Esophagus (tissue), 2 donors: ENCODE measurements around the gene KRT37. TPM values are rescaled to one million over a fixed set of nuclear protein-coding genes. Genes with fewer than 3 reads are reported as not detected.
"Not testable (repeated sequence)": the region's sequence is repeated elsewhere in the genome, so short reads cannot be mapped to it uniquely, and the experiment has no call there.

Source experiments
- H3K27ac ChIP-seq, 2 donors: one replicate each; pipeline ENCODE4 v1.5.1; 2013; ENCODE audit warnings: low read depth in 2 of 2, mild to moderate bottlenecking in 2 of 2, inconsistent platforms in 1 of 2, low read length in 1 of 2, moderate library complexity in 1 of 2
- H3K27me3 ChIP-seq, 2 donors: one replicate each; pipeline ENCODE4 v1.6.1; 2013; ENCODE audit warnings: low read length in 2 of 2, control low read depth in 1 of 2, mild to moderate bottlenecking in 1 of 2; ENCODE audit not compliant: insufficient read depth in 2 of 2, control insufficient read depth in 1 of 2
- H3K36me3 ChIP-seq, 2 donors: one replicate each; pipeline ENCODE4 v1.6.1; 2013; ENCODE audit warnings: low read length in 1 of 2; ENCODE audit not compliant: control insufficient read depth in 2 of 2, insufficient read depth in 2 of 2
- H3K4me1 ChIP-seq, 2 donors: one replicate each; pipeline ENCODE4 v1.6.1; 2013; ENCODE audit warnings: low read length in 1 of 2; ENCODE audit not compliant: control insufficient read depth in 2 of 2, insufficient read depth in 2 of 2
- H3K4me3 ChIP-seq, 2 donors: one replicate each; pipeline ENCODE4 v1.5.1; 2013; ENCODE audit warnings: low read length in 2 of 2, mild to moderate bottlenecking in 2 of 2, low read depth in 1 of 2, moderate library complexity in 1 of 2
- H3K9me3 ChIP-seq, 2 donors: one replicate each; pipeline ENCODE4 v1.6.1; 2013; ENCODE audit warnings: mild to moderate bottlenecking in 2 of 2, low read depth in 1 of 2, low read length in 1 of 2, moderate library complexity in 1 of 2; ENCODE audit not compliant: control insufficient read depth in 2 of 2, insufficient read depth in 1 of 2
- WGBS, 2 donors: extraction: QIAGEN DNeasy Blood & Tissue Kit; methylation state at CpG; one replicate each; pipeline ENCODE4 v1.1.7; 2013; 5-methylcytosine and 5-hydroxymethylcytosine counted together
- polyA plus RNA-seq, 2 donors: library from polyadenylated mRNA; stranded (reverse); fragments of 200-250 nt; gene quantifications; one replicate each; pipeline ENCODE4 v1.2.3, GENCODE V29; 2013
- donor health status: healthy with polysubstance abuse.
- donor health status: Bipolar disorder and iron deficiency.

KRT37 gene
- polyA plus RNA-seq, 2 donors: not detected

GRCh38 chr17:41390411-41390938 is 33.9 kb downstream of the KRT37 start:
- H3K4me1 ChIP-seq: peaks cover 2 to 14% of the 10 kb centered on the region in 2 donors
- no peak overlapping the region for H3K4me3 ChIP-seq
- no peaks in the 10 kb centered on the region for H3K9me3 ChIP-seq
- H3K27ac ChIP-seq: no peak overlapping the region
- H3K27me3 ChIP-seq: no peaks in the 10 kb centered on the region
- H3K36me3 ChIP-seq: no peaks in the 10 kb centered on the region
- 68 to 78% methylated on average over 7 of the region's 7 CpGs for WGBS, 2 donors

GRCh38 chr17:41387670-41388069 is 36.7 kb downstream of the KRT37 start:
- H3K27ac ChIP-seq: no peak overlapping the region
- no peaks in the 10 kb centered on the region for H3K27me3 ChIP-seq
- 82 to 86% methylated on average over 4 of the region's 4 CpGs for WGBS, 2 donors
- no peaks in the 10 kb centered on the region for H3K4me1 ChIP-seq
- no peaks in the 10 kb centered on the region for H3K9me3 ChIP-seq
- no peaks in the 10 kb centered on the region for H3K36me3 ChIP-seq
- no peak overlapping the region for H3K4me3 ChIP-seq

GRCh38 chr17:41386227-41386626 is 38.2 kb downstream of the KRT37 start:
- Histone ChIP-seq H3K4me3 (no peak overlapping the region), H3K36me3 (no peaks in the 10 kb centered on the region), H3K27ac (no peak overlapping the region), H3K4me1 (no peaks in the 10 kb centered on the region), H3K27me3 (no peaks in the 10 kb centered on the region), H3K9me3 (no peaks in the 10 kb centered on the region)
- WGBS, 2 donors: 98 to 100% methylated on average over 1 of the region's 1 CpG

GRCh38 chr17:41383690-41384089 is 40.7 kb downstream of the KRT37 start:
- no peaks in the 10 kb centered on the region for H3K9me3 ChIP-seq
- no peaks in the 10 kb centered on the region for H3K4me1 ChIP-seq
- WGBS, 2 donors: 97% methylated on average over 1 of the region's 1 CpG
- no peaks in the 10 kb centered on the region for H3K36me3 ChIP-seq
- no peaks in the 10 kb centered on the region for H3K27me3 ChIP-seq
- H3K4me3 ChIP-seq: no peak overlapping the region
- no peak overlapping the region for H3K27ac ChIP-seq

GRCh38 chr17:41382394-41382793 is 42.0 kb downstream of the KRT37 start:
- Histone ChIP-seq H3K4me3 (no peak overlapping the region), H3K27ac (no peak overlapping the region), H3K27me3 (no peaks in the 10 kb centered on the region), H3K36me3 (no peaks in the 10 kb centered on the region), H3K9me3 (no peaks in the 10 kb centered on the region), H3K4me1 (no peaks in the 10 kb centered on the region)
- WGBS, 2 donors: 93 to 94% methylated on average over 1 of the region's 1 CpG

- H3K4me3 ChIP-seq, H3K9me3 ChIP-seq, H3K36me3 ChIP-seq, H3K4me1 ChIP-seq, H3K27ac ChIP-seq, H3K27me3 ChIP-seq: not testable (repeated sequence)
- 95 to 96% methylated on average over 13 of the region's 13 CpGs for WGBS, 2 donors
These were observed 42.4 kb downstream of the KRT37 start, which contains the start of gene KRT34 for GRCh38 chr17:41381943-41382342. TSS of gene KRT34 (minus strand) at chr17:41382306. CDS start at chr17:41382246, 60 bp downstream.

GRCh38 chr17:41380091-41380490 is 44.3 kb downstream of the KRT37 start:
- not testable (repeated sequence) for H3K27ac ChIP-seq, H3K27me3 ChIP-seq, H3K4me1 ChIP-seq, H3K36me3 ChIP-seq, H3K9me3 ChIP-seq, H3K4me3 ChIP-seq
- WGBS, 2 donors: 84 to 90% methylated on average over 7 of the region's 7 CpGs

GRCh38 chr17:41377546-41377945 is 46.8 kb downstream of the KRT37 start:
- WGBS, 2 donors: 31 to 39% methylated on average over 2 of the region's 2 CpGs
- no peaks in the 10 kb centered on the region for H3K9me3 ChIP-seq
- H3K27me3 ChIP-seq: no peaks in the 10 kb centered on the region

More at GRCh38 chr17:41377546-41377945, 46.8 kb downstream of the KRT37 start:
- no peaks in the 10 kb centered on the region for H3K36me3 ChIP-seq
- H3K4me3 ChIP-seq: no peak overlapping the region
- H3K4me1 ChIP-seq: no peaks in the 10 kb centered on the region
- no peak overlapping the region for H3K27ac ChIP-seq

Other genes with a start within 250 kb of the KRT37 start
- not detected for gene KRTAP4-2, start 246.4 kb downstream of the KRT37 start, polyA plus RNA-seq
- gene KRTAP4-1, start 239.7 kb downstream of the KRT37 start, polyA plus RNA-seq: not detected
- not detected for gene KRTAP9-1, start 234.7 kb downstream of the KRT37 start, polyA plus RNA-seq
- gene KRTAP9-2, start 197.9 kb downstream of the KRT37 start, polyA plus RNA-seq: not detected
- not detected for gene KRTAP9-3, start 192.1 kb downstream of the KRT37 start, polyA plus RNA-seq
- gene KRTAP9-8, start 186.6 kb downstream of the KRT37 start, polyA plus RNA-seq: not detected
- not detected for gene KRTAP9-4, start 174.9 kb downstream of the KRT37 start, polyA plus RNA-seq
- gene KRTAP9-9, start 169.2 kb downstream of the KRT37 start, polyA plus RNA-seq: not detected
- not detected for gene KRTAP9-6, start 159.2 kb downstream of the KRT37 start, polyA plus RNA-seq
- gene KRTAP9-7, start 148.9 kb downstream of the KRT37 start, polyA plus RNA-seq: not detected
- gene KRTAP29-1, start 121.7 kb downstream of the KRT37 start, polyA plus RNA-seq: not detected
- not detected for gene KRTAP16-1, start 115.3 kb downstream of the KRT37 start, polyA plus RNA-seq
- gene KRTAP17-1, start 108.9 kb downstream of the KRT37 start, polyA plus RNA-seq: not detected
- gene KRT33A, start 73.8 kb downstream of the KRT37 start, polyA plus RNA-seq: 1 to 10 TPM in 1 of 2 donors, under 1 TPM in 1; 0.69 to 1.2 TPM
- gene KRT33B, start 54.8 kb downstream of the KRT37 start, polyA plus RNA-seq: under 1 TPM; 0.12 to 0.16 TPM
- under 1 TPM; 0.19 to 0.20 TPM for gene KRT34, start 42.3 kb downstream of the KRT37 start, polyA plus RNA-seq
- 10 to 100 TPM in 1 of 2 donors, 1 to 10 TPM in 1; 3.8 to 16.7 TPM for gene KRT31, start 27.0 kb downstream of the KRT37 start, polyA plus RNA-seq
- under 1 TPM in 1 of 2 donors, not detected in 1; 0.02 TPM for gene KRT38, start 16.4 kb upstream of the KRT37 start, polyA plus RNA-seq
- gene KRT32, start 42.8 kb upstream of the KRT37 start, polyA plus RNA-seq: 1 to 10 TPM; 1.9 to 8.5 TPM
- not detected for gene KRT35, start 56.6 kb upstream of the KRT37 start, polyA plus RNA-seq
- under 1 TPM; 0.07 to 0.10 TPM for gene KRT36, start 65.3 kb upstream of the KRT37 start, polyA plus RNA-seq
- over 10,000 TPM; 46,015 to 60,858 TPM for gene KRT13, start 81.0 kb upstream of the KRT37 start, polyA plus RNA-seq
- 1,000 to 10,000 TPM; 1,457 to 2,808 TPM for gene KRT15, start 94.3 kb upstream of the KRT37 start, polyA plus RNA-seq
- gene KRT19, start 103.7 kb upstream of the KRT37 start, polyA plus RNA-seq: 1,000 to 10,000 TPM in 1 of 2 donors, 100 to 1,000 TPM in 1; 506 to 1,087 TPM
- gene KRT9, start 147.5 kb upstream of the KRT37 start, polyA plus RNA-seq: under 1 TPM; 0.12 to 0.24 TPM
- gene KRT14, start 162.3 kb upstream of the KRT37 start, polyA plus RNA-seq: 1,000 to 10,000 TPM in 1 of 2 donors, 100 to 1,000 TPM in 1; 516 to 1,961 TPM
- gene KRT16, start 188.2 kb upstream of the KRT37 start, polyA plus RNA-seq: 100 to 1,000 TPM; 413 to 534 TPM
- gene KRT17, start 200.0 kb upstream of the KRT37 start, polyA plus RNA-seq: 100 to 1,000 TPM in 1 of 2 donors, 10 to 100 TPM in 1; 92.9 to 191 TPM